Measurements from ENCODE around the gene EML2.
A peak's percentile ranks its signal among the peaks of the same experiment; 100 is the strongest.

Gene EML2

DNA sequence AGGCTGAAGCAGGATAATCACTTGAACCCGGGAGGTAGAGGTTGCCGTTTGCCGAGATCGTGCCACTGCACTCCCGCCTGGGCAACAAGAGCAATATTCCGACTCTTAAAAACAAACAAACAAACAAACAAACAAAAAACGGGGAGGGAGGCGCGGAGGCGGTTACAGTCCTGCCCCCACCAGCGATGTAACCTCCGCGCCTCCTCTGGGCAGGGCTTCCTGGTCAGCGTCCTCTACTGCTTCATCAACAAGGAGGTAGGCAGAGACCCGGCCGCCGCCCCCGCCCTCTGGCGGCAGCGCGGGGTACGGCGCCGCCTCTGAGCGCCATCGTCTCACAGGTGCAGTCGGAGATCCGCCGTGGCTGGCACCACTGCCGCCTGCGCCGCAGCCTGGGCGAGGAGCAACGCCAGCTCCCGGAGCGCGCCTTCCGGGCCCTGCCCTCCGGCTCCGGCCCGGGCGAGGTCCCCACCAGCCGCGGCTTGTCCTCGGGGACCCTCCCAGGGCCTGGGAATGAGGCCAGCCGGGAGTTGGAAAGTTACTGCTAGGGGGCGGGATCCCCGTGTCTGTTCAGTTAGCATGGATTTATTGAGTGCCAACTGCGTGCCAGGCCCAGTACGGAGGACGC is 42.3 kb upstream of the EML2 start:
- H3K36me3 ChIP-seq, result peaks cover 23% of the 10 kb centered on the region
- peaks cover 19 to 27% of the 10 kb centered on the region in 2 experiments for H3K4me1 ChIP-seq (ENCODE audit: control insufficient read depth in 1 of 2, insufficient read depth in 1 of 2, low read depth in 1 of 2, low read length in 1 of 2)
- peaks cover 51% of the 10 kb centered on the region for H3K27me3 ChIP-seq
- TF ChIP-seq, protein P1, sequence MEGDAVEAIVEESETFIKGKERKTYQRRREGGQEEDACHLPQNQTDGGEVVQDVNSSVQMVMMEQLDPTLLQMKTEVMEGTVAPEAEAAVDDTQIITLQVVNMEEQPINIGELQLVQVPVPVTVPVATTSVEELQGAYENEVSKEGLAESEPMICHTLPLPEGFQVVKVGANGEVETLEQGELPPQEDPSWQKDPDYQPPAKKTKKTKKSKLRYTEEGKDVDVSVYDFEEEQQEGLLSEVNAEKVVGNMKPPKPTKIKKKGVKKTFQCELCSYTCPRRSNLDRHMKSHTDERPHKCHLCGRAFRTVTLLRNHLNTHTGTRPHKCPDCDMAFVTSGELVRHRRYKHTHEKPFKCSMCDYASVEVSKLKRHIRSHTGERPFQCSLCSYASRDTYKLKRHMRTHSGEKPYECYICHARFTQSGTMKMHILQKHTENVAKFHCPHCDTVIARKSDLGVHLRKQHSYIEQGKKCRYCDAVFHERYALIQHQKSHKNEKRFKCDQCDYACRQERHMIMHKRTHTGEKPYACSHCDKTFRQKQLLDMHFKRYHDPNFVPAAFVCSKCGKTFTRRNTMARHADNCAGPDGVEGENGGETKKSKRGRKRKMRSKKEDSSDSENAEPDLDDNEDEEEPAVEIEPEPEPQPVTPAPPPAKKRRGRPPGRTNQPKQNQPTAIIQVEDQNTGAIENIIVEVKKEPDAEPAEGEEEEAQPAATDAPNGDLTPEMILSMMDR (IDR thresholded peaks at IDR 0.05), result peak; percentile 99
- peak overlapping the region; percentile 43 for H3K27ac ChIP-seq
- no peaks in the 10 kb centered on the region for H3K9me3 ChIP-seq
- peak overlapping the region; percentile 26 to 57 for H3K4me3 ChIP-seq (ENCODE audit: low read depth in 1 of 2, low read length in 1 of 2)

DNA sequence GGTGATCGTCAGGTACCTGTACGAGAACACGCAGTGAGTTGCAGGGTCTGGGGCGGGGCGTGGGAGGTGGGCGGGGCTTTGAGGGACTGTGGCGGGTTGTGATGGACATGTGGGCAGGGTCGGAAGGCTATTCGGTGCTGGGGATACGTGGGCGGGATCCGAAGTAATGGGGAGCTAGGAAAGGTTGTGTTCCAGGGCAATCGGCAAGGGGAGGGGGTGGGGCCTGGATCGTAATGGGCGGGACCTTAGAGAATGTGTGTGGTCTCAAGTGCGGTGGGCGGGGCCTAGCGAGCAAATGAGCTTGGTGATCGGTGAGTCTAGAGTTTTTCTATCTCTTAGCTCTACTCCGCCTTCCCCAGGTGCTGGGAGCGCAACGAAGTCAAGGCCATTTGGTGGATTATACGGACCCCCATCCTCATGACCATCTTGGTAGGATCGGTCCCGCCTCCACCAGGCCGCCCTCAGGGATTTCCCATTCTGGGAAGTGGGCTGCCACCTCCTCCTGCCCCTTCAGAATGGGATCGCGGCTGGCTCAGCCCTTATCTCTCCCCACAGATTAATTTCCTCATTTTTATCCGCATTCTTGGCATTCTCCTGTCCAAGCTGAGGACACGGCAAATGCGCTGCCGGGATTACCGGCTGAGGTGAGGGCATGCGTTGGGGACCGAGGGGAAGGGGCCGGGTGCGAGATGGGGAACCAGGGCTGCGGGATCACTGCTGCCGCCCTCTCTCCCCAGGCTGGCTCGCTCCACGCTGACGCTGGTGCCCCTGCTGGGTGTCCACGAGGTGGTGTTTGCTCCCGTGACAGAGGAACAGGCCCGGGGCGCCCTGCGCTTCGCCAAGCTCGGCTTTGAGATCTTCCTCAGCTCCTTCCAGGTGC is 38.4 kb upstream of the EML2 start:
- TF ChIP-seq, protein P1 (IDR thresholded peaks at IDR 0.05), result no peak
- no peaks in the 10 kb centered on the region for H3K9me3 ChIP-seq
- H3K36me3 ChIP-seq, result no peaks in the 10 kb centered on the region
- H3K27me3 ChIP-seq, result peaks cover 90% of the 10 kb centered on the region
- peak overlapping the region in 1 of 2 experiments; percentile 34 for H3K4me3 ChIP-seq (ENCODE audit: low read depth in 1 of 2, low read length in 1 of 2)
- H3K27ac ChIP-seq, result no peak overlapping the region
- H3K4me1 ChIP-seq (ENCODE audit: control insufficient read depth in 1 of 2, insufficient read depth in 1 of 2, low read depth in 1 of 2, low read length in 1 of 2), result peaks cover 25 to 32% of the 10 kb centered on the region in 2 experiments

DNA sequence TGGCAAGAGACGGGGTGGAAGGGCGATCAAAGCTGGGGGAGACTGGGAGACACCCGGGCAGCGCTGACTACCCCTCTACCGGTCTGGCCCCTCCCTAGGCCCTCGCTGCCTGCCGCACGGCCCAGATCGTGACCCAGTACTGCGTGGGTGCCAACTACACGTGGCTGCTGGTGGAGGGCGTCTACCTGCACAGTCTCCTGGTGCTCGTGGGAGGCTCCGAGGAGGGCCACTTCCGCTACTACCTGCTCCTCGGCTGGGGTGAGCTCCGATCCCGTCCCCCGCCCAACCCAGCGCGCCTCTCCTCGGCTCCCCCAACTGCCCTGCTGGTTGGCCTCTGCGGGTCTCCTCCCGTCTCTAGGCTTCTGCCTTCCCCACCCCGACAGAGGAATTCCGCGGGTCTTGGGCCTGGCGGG is 37.7 kb upstream of the EML2 start:
- H3K27ac ChIP-seq, result no peak overlapping the region
- TF ChIP-seq, protein P1 (IDR thresholded peaks at IDR 0.05), result no peak

DNA sequence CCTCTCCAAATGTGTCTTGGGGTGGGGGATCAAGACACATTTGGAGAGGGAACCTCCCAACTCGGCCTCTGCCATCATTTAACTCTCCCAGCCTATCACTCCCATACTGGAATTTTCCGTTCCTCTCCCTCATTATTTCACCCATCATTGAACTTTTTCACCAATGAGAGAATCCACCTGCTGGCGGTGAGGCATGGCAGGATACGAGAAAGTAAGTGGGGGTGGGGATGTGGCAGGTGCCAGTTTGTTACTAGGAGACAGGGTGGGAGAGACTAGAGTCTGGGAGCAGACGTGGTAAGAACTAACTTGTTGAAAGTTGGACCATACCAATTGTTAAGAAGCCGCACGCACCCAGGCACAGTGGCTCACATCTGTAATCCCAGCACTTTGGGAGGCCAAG is 35.7 kb upstream of the EML2 start:
- Histone ChIP-seq H3K27ac (no peak overlapping the region), H3K27me3 (peaks cover 100% of the 10 kb centered on the region), H3K9me3 (no peaks in the 10 kb centered on the region), H3K4me1 (ENCODE audit: control insufficient read depth in 1 of 2, insufficient read depth in 1 of 2, low read depth in 1 of 2, low read length in 1 of 2) (peaks cover 27% of the 10 kb centered on the region in 2 experiments), H3K36me3 (no peaks in the 10 kb centered on the region), H3K4me3 (ENCODE audit: low read depth in 1 of 2, low read length in 1 of 2) (no peak overlapping the region)
- TF ChIP-seq, protein P1 (IDR thresholded peaks at IDR 0.05), result no peak

More for the DNA sequence above, 37.7 kb upstream of the EML2 start:
- H3K36me3 ChIP-seq, result no peaks in the 10 kb centered on the region
- peaks cover 25 to 31% of the 10 kb centered on the region in 2 experiments for H3K4me1 ChIP-seq (ENCODE audit: control insufficient read depth in 1 of 2, insufficient read depth in 1 of 2, low read depth in 1 of 2, low read length in 1 of 2)
- peaks cover 97% of the 10 kb centered on the region for H3K27me3 ChIP-seq
- no peaks in the 10 kb centered on the region for H3K9me3 ChIP-seq
- peak overlapping the region; percentile 32 to 34 for H3K4me3 ChIP-seq (ENCODE audit: low read depth in 1 of 2, low read length in 1 of 2)

DNA sequence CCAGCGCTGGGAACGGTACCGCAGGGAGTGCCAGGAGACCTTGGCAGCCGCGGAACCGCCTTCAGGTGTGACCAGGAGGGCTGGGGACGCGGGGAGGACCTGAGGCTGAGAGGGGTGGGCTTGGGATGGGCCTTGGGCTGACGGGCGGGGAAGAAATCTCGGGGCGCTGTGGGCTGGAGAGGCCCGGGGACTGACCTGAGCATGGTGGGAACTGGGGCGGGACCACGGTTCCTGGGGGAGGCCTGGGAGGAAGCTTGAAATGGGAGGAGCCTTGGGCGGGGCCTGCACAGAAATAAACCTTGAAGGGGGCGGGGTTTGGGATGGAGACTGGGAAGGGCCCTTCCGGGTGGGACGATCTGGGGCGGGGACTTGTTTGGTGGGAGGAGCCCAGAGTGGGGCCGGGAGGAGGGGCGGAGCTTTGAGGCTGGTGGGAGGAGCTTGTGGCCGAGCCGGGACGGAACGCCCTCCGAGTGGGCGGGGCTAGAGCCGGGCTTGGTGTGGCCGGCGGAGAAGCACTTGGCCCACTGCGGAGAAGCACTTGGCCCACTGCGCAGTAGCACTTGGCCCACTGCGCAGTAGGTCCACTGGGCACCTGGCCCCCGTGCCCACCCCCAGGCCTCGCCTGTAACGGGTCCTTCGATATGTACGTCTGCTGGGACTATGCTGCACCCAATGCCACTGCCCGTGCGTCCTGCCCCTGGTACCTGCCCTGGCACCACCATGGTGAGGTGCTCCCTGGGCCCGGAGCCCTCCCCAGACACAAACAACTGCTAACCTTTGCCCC is 31.7 kb upstream of the EML2 start:
- TF ChIP-seq, protein P1 (IDR thresholded peaks at IDR 0.05), result no peak

More for the DNA sequence above, 31.7 kb upstream of the EML2 start:
- peaks cover 31 to 33% of the 10 kb centered on the region in 2 experiments for H3K4me1 ChIP-seq (ENCODE audit: control insufficient read depth in 1 of 2, insufficient read depth in 1 of 2, low read depth in 1 of 2, low read length in 1 of 2)
- H3K9me3 ChIP-seq, result no peaks in the 10 kb centered on the region
- no peak overlapping the region for H3K4me3 ChIP-seq (ENCODE audit: low read depth in 1 of 2, low read length in 1 of 2)
- peaks cover 100% of the 10 kb centered on the region for H3K27me3 ChIP-seq
- no peak overlapping the region for H3K27ac ChIP-seq
- H3K36me3 ChIP-seq, result no peaks in the 10 kb centered on the region
